HG03457 (cell line): ENCODE results near the gene KRTAP5-5.
"Not testable (repeated sequence)": the region's sequence is repeated elsewhere in the genome, so short reads cannot be mapped to it uniquely, and the experiment has no call there.

Source experiments
- ATAC-seq: cut with Tn5 transposase; IDR thresholded peaks from one replicate; pipeline ENCODE4 v1.9.1; 2021; ENCODE audit warnings: moderate number of reproducible peaks; ENCODE audit not compliant: unreplicated experiment

KRTAP5-5 gene

GRCh38 chr11:1654388-1655167 is 25.0 kb downstream of the KRTAP5-5 start:
- ATAC-seq = no peak

GRCh38 chr11:1655168-1656060 is 25.8 kb downstream of the KRTAP5-5 start:
- no peak for ATAC-seq

GRCh38 chr11:1656061-1656441 is 26.5 kb downstream of the KRTAP5-5 start:
- ATAC-seq = no peak

- ATAC-seq = no peak
These were observed 27.1 kb downstream of the KRTAP5-5 start for GRCh38 chr11:1656670-1657069.

GRCh38 chr11:1659506-1659905 is 29.9 kb downstream of the KRTAP5-5 start:
- ATAC-seq = no peak

- no peak for ATAC-seq
These were observed 30.7 kb downstream of the KRTAP5-5 start for GRCh38 chr11:1660111-1660867.

GRCh38 chr11:1661454-1662269 is 32.1 kb downstream of the KRTAP5-5 start:
- ATAC-seq = not testable (repeated sequence)

- ATAC-seq = not testable (repeated sequence)
These were observed 33.2 kb downstream of the KRTAP5-5 start for GRCh38 chr11:1662699-1663283.

- no peak for ATAC-seq
These were observed 35.7 kb downstream of the KRTAP5-5 start for GRCh38 chr11:1665313-1665712.

- no peak for ATAC-seq
These were observed 37.7 kb downstream of the KRTAP5-5 start for GRCh38 chr11:1667121-1667850.

- no peak for ATAC-seq
These were observed 38.3 kb downstream of the KRTAP5-5 start for GRCh38 chr11:1667906-1668305.

GRCh38 chr11:1668911-1669473 is 39.4 kb downstream of the KRTAP5-5 start:
- ATAC-seq = no peak

GRCh38 chr11:1669546-1670218 is 40.1 kb downstream of the KRTAP5-5 start:
- ATAC-seq = no peak

GRCh38 chr11:1670457-1670856 is 40.9 kb downstream of the KRTAP5-5 start:
- not testable (repeated sequence) for ATAC-seq

- no peak for ATAC-seq
These were observed 41.4 kb downstream of the KRTAP5-5 start for GRCh38 chr11:1670905-1671371.

GRCh38 chr11:1671658-1672057 is 42.1 kb downstream of the KRTAP5-5 start:
- ATAC-seq = no peak

GRCh38 chr11:1672613-1673350 is 43.2 kb downstream of the KRTAP5-5 start:
- no peak for ATAC-seq
